Loucy (cell line): ENCODE data around the gene P2RX1.

Experiments used
- H2AFZ ChIP-seq: fragments of 200-600 bp; sonication (generic); 2 replicates; pipeline ENCODE4 v1.6.0; 2016; ENCODE audit warnings: antibody characterized with exemption, mild to moderate bottlenecking, low read length, moderate library complexity
- H3F3A ChIP-seq: fragments of 200-600 bp; 2 replicates; pipeline ENCODE4 v1.6.0; 2016; ENCODE audit warnings: antibody characterized with exemption, low read depth, mild to moderate bottlenecking
- H3K27me3 ChIP-seq: fragments of 200-600 bp; sonication (generic); 2 replicates; pipeline ENCODE4 v1.6.1; 2014; ENCODE audit warnings: low read length, mild to moderate bottlenecking; ENCODE audit not compliant: insufficient read depth, poor library complexity, severe bottlenecking
- H3K36me3 ChIP-seq: fragments of 200-600 bp; sonication (generic); 2 replicates; pipeline ENCODE4 v1.6.1; 2016; ENCODE audit warnings: low read length; ENCODE audit not compliant: insufficient read depth
- H3K4me1 ChIP-seq: fragments of 200-600 bp; sonication (generic); 2 replicates; pipeline ENCODE4 v1.5.1; 2014; ENCODE audit warnings: low read length, mild to moderate bottlenecking; ENCODE audit not compliant: insufficient read depth, poor library complexity, severe bottlenecking
- H3K4me2 ChIP-seq: fragments of 200-600 bp; sonication (generic); 2 replicates; pipeline ENCODE4 v1.6.0; 2014; ENCODE audit warnings: antibody characterized with exemption, low read length, low read depth, mild to moderate bottlenecking; ENCODE audit not compliant: poor library complexity, severe bottlenecking
- H3K4me3 ChIP-seq: fragments of 200-600 bp; sonication (generic); 2 replicates; pipeline ENCODE4 v1.5.1; 2014; ENCODE audit warnings: low read length, mild to moderate bottlenecking, mixed read lengths; ENCODE audit not compliant: poor library complexity, severe bottlenecking
- H3K79me2 ChIP-seq: fragments of 200-600 bp; sonication (generic); 2 replicates; pipeline ENCODE4 v1.6.1; 2014; ENCODE audit warnings: low read length; ENCODE audit not compliant: insufficient read depth
- H3K9ac ChIP-seq: fragments of 200-600 bp; sonication (generic); 2 replicates; pipeline ENCODE4 v1.6.0; 2014; ENCODE audit warnings: mild to moderate bottlenecking, low read depth, low read length, moderate library complexity; ENCODE audit not compliant: poor library complexity, severe bottlenecking
- H3K9me2 ChIP-seq: fragments of 200-600 bp; sonication (generic); replicated peaks from 2 replicates; pipeline ENCODE4 v1.6.1; 2016; ENCODE audit warnings: low read depth, low read length, mixed read lengths
- H3K9me3 ChIP-seq: fragments of 200-600 bp; sonication (generic); 2 replicates; pipeline ENCODE4 v1.6.1; 2014; ENCODE audit warnings: mild to moderate bottlenecking, antibody characterized with exemption, low read length, low read depth; ENCODE audit not compliant: insufficient read depth
- H4K20me1 ChIP-seq: fragments of 200-600 bp; sonication (generic); 2 replicates; pipeline ENCODE4 v1.6.0; 2014; ENCODE audit warnings: antibody characterized with exemption, low read length, mild to moderate bottlenecking; ENCODE audit not compliant: insufficient read depth, poor library complexity, severe bottlenecking
- EZH2phosphoT487 ChIP-seq: fragments of 200-600 bp; IDR thresholded peaks from 2 replicates; pipeline ENCODE4 v1.6.1; 2018; ENCODE audit warnings: antibody characterized with exemption, mild to moderate bottlenecking, moderate library complexity, borderline replicate concordance
- TF ChIP-seq, protein P1 (sequence below): fragments of 200-600 bp; sonication (generic); conservative IDR thresholded peaks from 2 replicates; pipeline ENCODE4 v1.5.1; 2014; ENCODE audit warnings: mild to moderate bottlenecking, antibody characterized with exemption, low read length

P2RX1 gene

GRCh38 chr17:3873862-3874261 lies 42.4 kb downstream of the P2RX1 start:
- H3K9ac ChIP-seq: no peak overlapping the region
- H3K36me3 ChIP-seq: no peaks in the 10 kb centered on the region
- H3K79me2 ChIP-seq: no peaks in the 10 kb centered on the region
- no peak for TF ChIP-seq EZH2phosphoT487
- TF ChIP-seq, protein P1, sequence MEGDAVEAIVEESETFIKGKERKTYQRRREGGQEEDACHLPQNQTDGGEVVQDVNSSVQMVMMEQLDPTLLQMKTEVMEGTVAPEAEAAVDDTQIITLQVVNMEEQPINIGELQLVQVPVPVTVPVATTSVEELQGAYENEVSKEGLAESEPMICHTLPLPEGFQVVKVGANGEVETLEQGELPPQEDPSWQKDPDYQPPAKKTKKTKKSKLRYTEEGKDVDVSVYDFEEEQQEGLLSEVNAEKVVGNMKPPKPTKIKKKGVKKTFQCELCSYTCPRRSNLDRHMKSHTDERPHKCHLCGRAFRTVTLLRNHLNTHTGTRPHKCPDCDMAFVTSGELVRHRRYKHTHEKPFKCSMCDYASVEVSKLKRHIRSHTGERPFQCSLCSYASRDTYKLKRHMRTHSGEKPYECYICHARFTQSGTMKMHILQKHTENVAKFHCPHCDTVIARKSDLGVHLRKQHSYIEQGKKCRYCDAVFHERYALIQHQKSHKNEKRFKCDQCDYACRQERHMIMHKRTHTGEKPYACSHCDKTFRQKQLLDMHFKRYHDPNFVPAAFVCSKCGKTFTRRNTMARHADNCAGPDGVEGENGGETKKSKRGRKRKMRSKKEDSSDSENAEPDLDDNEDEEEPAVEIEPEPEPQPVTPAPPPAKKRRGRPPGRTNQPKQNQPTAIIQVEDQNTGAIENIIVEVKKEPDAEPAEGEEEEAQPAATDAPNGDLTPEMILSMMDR: no peak
- H4K20me1 ChIP-seq: no peaks in the 10 kb centered on the region
- H3K27me3 ChIP-seq: no peaks in the 10 kb centered on the region
- no peak overlapping the region for H3K4me3 ChIP-seq
- no peak overlapping the region for H3K4me2 ChIP-seq
- H3K9me2 ChIP-seq: no peaks in the 10 kb centered on the region
- no peak overlapping the region for H2AFZ ChIP-seq
- no peaks in the 10 kb centered on the region for H3K9me3 ChIP-seq
- H3K4me1 ChIP-seq: no peaks in the 10 kb centered on the region
- no peaks in the 10 kb centered on the region for H3F3A ChIP-seq

- no peak overlapping the region for H3K4me2 ChIP-seq
- H3K9me2 ChIP-seq: no peaks in the 10 kb centered on the region
- no peaks in the 10 kb centered on the region for H3K36me3 ChIP-seq
Measured at GRCh38 chr17:3870871-3871306, 45.4 kb downstream of the P2RX1 start.

DNA sequence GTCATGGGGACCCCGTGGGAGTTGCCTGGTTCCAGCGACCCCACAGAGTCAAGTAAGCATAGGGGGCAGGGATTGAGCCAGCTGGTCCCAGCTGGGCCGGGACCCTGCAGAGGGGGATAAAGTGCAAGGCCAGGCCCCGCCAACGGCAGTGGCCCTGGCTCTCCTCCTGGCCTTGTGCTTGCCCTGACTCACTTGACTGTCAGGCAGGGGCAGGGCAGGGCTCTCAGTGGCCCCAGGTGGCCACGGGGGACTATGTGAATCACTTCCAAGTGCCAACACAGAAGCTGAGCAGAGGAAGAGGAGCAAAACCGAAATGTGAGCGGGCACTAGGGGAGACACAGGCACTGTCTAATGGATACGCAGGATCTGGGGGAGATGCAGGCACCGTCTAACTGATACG lies 48.7 kb downstream of the P2RX1 start:
- Histone ChIP-seq H3K27me3 (no peaks in the 10 kb centered on the region), H3F3A (no peaks in the 10 kb centered on the region), H3K4me3 (no peak overlapping the region), H3K4me1 (peaks cover 5% of the 10 kb centered on the region), H3K36me3 (no peaks in the 10 kb centered on the region), H4K20me1 (no peaks in the 10 kb centered on the region), H3K79me2 (no peaks in the 10 kb centered on the region), H3K9me3 (no peaks in the 10 kb centered on the region), H3K9ac (no peak overlapping the region), H3K9me2 (no peaks in the 10 kb centered on the region), H2AFZ (no peak overlapping the region), H3K4me2 (no peak overlapping the region)
- TF ChIP-seq EZH2phosphoT487: no peak

More at GRCh38 chr17:3870871-3871306, 45.4 kb downstream of the P2RX1 start:
- TF ChIP-seq, protein P1: no peak
- TF ChIP-seq EZH2phosphoT487: no peak
- H3F3A ChIP-seq: no peaks in the 10 kb centered on the region
- H3K27me3 ChIP-seq: no peaks in the 10 kb centered on the region
- H3K4me3 ChIP-seq: no peak overlapping the region
- no peaks in the 10 kb centered on the region for H3K4me1 ChIP-seq
- H3K9me3 ChIP-seq: no peaks in the 10 kb centered on the region
- no peaks in the 10 kb centered on the region for H4K20me1 ChIP-seq
- no peaks in the 10 kb centered on the region for H3K79me2 ChIP-seq
- no peak overlapping the region for H3K9ac ChIP-seq
- no peak overlapping the region for H2AFZ ChIP-seq

DNA sequence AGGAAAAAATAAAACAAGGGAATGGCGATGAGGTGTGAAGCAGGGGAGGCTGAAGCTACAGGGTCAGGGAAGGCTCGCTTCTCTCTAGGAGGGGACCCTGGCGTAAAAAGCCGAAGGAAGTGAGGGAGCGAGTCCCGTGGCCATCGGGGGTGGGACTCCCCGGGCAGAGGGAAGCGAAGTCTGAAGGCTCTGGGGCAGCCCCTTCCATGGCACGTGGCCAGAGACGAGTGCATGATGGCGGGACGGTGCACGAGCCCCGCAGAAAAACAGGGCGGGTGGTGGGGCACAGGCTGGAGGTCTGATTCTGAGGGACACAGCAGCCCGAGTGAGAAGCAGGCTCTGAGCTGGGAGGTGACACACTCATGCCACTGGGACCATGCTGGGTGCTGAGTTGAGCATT lies 49.2 kb downstream of the P2RX1 start:
- H3K9me2 ChIP-seq: no peaks in the 10 kb centered on the region
- no peak overlapping the region for H3K4me2 ChIP-seq
- peaks cover 5% of the 10 kb centered on the region for H3K4me1 ChIP-seq
- no peaks in the 10 kb centered on the region for H3K79me2 ChIP-seq
- H3K4me3 ChIP-seq: no peak overlapping the region
- no peaks in the 10 kb centered on the region for H3K36me3 ChIP-seq
- no peaks in the 10 kb centered on the region for H3K9me3 ChIP-seq
- no peak for TF ChIP-seq EZH2phosphoT487
- no peaks in the 10 kb centered on the region for H3K27me3 ChIP-seq
- H3F3A ChIP-seq: no peaks in the 10 kb centered on the region
- H4K20me1 ChIP-seq: no peaks in the 10 kb centered on the region
- H2AFZ ChIP-seq: no peak overlapping the region
- H3K9ac ChIP-seq: no peak overlapping the region
